ENCODE measurements around the gene KREMEN1. TPM values are rescaled to one million over a fixed set of nuclear protein-coding genes. Genes with fewer than 3 reads are reported as not detected.

KREMEN1 gene
- total RNA-seq, 3 donors from 2014 or later = 18.3 to 35.1 (median 28.6) TPM

DNA sequence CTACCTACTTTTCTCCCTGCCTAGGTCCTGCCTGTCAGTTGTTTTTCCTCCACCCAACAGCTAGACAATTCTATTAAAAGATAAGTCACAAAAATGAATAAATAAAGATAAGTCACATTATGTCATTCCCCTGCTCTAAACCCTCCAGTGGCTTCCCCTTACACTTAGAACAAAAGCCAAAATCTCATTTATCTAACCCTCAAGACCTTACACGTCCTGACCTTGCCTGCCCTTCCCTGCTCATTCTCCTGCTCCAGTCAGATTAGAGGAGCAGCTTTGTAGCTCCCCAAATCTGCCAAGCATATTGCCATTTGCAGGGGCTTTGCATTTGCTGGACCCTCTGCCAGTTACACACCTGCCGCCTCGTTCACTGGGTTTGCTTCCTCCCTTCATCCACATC lies 16.7 kb downstream of the KREMEN1 start:
- Histone ChIP-seq H3K9me3 (no peaks in the 10 kb centered on the region), H3K36me3 (ENCODE audit: low read depth) (no peaks in the 10 kb centered on the region), H3K4me3 (no peak overlapping the region), H3K4me1 (ENCODE audit: low read depth) (peaks cover 6% of the 10 kb centered on the region)
- TF ChIP-seq, protein P1, sequence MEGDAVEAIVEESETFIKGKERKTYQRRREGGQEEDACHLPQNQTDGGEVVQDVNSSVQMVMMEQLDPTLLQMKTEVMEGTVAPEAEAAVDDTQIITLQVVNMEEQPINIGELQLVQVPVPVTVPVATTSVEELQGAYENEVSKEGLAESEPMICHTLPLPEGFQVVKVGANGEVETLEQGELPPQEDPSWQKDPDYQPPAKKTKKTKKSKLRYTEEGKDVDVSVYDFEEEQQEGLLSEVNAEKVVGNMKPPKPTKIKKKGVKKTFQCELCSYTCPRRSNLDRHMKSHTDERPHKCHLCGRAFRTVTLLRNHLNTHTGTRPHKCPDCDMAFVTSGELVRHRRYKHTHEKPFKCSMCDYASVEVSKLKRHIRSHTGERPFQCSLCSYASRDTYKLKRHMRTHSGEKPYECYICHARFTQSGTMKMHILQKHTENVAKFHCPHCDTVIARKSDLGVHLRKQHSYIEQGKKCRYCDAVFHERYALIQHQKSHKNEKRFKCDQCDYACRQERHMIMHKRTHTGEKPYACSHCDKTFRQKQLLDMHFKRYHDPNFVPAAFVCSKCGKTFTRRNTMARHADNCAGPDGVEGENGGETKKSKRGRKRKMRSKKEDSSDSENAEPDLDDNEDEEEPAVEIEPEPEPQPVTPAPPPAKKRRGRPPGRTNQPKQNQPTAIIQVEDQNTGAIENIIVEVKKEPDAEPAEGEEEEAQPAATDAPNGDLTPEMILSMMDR (IDR thresholded peaks at IDR 0.05) = no peak
- intact Hi-C loops (cut with DNase I, micrococcal nuclease) = no loop called here
- no peak for ATAC-seq
- DNase-seq = no peak

DNA sequence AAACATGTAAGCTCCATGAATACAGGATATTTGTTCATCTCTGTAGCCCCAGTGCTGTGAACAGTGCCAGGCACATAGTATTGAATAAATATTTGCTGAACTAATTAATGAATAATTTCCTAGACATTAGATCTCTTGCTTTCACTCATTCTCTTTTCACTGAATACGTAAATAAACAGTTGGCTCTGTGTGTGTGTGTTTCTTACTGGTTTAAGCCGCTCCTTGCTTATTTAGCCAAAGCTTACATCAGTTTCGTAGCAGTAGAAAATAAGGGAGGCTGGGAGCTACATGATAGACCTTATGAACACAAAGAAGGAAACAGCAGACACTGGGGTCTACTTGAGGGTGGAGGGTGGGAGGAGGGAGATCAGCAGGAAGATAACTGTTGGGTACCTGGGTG lies 17.2 kb downstream of the KREMEN1 start:
- Histone ChIP-seq H3K4me1 (ENCODE audit: low read depth) (peaks cover 6% of the 10 kb centered on the region), H3K36me3 (ENCODE audit: low read depth) (no peaks in the 10 kb centered on the region), H3K4me3 (no peak overlapping the region), H3K9me3 (no peaks in the 10 kb centered on the region)
- DNase-seq = no peak
- TF ChIP-seq, protein P1 (IDR thresholded peaks at IDR 0.05) = no peak
- no peak for ATAC-seq
- intact Hi-C loops (cut with DNase I, micrococcal nuclease) = no loop called here

DNA sequence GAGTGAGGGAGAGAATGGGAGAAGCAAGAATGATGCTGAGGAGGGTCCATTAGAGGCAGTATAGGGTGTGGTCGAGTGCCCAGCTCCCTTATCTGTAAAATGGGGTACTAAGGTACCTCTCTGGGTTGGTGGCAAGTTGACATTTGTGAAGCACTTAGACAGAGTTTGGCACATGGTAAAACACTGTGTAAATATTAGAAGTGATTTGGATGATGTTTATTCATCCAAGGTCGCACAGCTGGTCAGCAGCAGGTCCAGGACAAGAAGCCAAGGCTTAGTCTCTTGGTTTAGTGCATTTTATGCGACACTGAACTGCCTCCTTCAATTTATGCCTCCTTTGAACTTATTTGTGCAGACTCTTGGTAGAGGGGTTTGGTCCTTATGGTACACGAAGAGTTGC lies 19.4 kb downstream of the KREMEN1 start:
- TF ChIP-seq, protein P1 (IDR thresholded peaks at IDR 0.05) = no peak
- intact Hi-C loops (cut with DNase I, micrococcal nuclease) = no loop called here
- DNase-seq (peak in 1 of 3 donors; percentile 30), ATAC-seq (peak; percentile 31)
- no peak overlapping the region for H3K4me3 ChIP-seq
- H3K4me1 ChIP-seq (ENCODE audit: low read depth) = peaks cover 6% of the 10 kb centered on the region
- H3K36me3 ChIP-seq (ENCODE audit: low read depth) = no peaks in the 10 kb centered on the region
- H3K9me3 ChIP-seq = no peaks in the 10 kb centered on the region

GRCh38 chr22:29093030-29093429 lies 20.2 kb downstream of the KREMEN1 start:
- ATAC-seq = no peak
- TF ChIP-seq, protein P1 (IDR thresholded peaks at IDR 0.05) = no peak
- DNase-seq = no peak
- intact Hi-C loops (cut with DNase I, micrococcal nuclease) = no loop called here
- Histone ChIP-seq H3K4me1 (ENCODE audit: low read depth) (peaks cover 6% of the 10 kb centered on the region), H3K4me3 (no peak overlapping the region), H3K9me3 (no peaks in the 10 kb centered on the region), H3K36me3 (ENCODE audit: low read depth) (no peaks in the 10 kb centered on the region)

DNA sequence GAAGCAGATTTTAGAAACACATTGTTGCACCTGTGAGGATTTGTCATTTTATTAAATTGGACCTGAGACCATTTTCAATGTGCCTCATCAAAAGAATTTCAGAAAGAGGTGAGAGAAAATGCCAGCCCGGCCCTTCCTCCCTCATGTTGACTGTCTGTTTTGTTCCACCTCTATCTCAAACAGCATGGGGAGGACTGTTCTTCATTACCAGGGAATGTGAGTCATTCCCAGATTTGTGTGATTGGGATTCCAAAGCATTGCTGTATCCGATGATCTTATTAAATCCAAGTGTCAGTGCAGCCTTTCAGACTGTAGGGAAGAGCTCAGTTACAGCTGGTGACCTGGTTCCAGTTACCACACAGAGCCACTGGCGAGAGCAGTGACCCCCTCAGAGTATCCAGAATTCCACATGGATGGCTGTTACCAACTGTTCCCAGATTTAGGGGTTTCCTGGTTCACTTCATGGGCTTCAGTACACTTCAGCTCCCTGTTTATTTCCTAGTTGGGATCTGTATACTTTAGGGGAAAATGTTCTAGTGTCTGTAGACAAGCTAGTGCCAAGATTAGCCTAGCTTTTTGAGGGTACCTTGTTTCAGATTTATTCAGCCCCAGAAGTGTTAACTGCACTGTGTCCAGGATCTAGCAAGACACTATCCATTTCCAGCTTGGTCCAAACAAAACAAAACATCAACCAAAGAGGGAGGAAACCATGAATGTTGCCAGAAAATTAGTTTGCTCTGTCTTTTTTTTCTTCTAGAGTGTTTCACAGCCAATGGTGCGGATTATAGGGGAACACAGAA lies 20.9 kb downstream of the KREMEN1 start:
- Histone ChIP-seq H3K36me3 (ENCODE audit: low read depth) (no peaks in the 10 kb centered on the region), H3K4me1 (ENCODE audit: low read depth) (peaks cover 6% of the 10 kb centered on the region), H3K9me3 (no peaks in the 10 kb centered on the region), H3K4me3 (no peak overlapping the region)
- DNase-seq (no peak), ATAC-seq (peak; percentile 42)
- intact Hi-C loops (cut with DNase I, micrococcal nuclease) = no loop called here
- TF ChIP-seq, protein P1 (IDR thresholded peaks at IDR 0.05) = no peak
